Effector CD8-positive, alpha-beta T cell (primary cell): ENCODE results near the gene ALS2.
"Not testable (repeated sequence)": the region's sequence is repeated elsewhere in the genome, so short reads cannot be mapped to it uniquely, and the experiment has no call there.

Experiments used
- DNase-seq: peaks from one replicate; lab custom pipeline; 2025; lab: John Stamatoyannopoulos, UW

ALS2 gene

DNA sequence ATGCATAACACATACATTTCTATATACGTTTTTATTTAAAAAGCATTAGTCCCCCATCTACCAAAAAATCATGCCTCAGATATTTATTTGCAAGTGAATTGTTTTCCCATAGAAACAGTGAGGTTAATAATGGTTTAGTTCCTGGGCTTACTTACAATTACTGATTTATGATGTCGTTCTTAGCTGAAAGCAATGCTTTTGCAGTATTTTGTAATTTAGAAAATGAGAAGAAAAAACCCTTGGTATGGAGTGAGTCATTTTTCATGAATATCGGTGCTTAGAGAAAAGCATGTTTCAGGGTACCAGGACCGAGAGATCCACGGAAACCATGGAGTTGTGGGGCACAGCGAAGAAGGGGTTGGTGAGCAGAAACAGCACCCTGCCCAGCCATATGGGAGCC lies 13.6 kb upstream of the ALS2 start:
- no peak for DNase-seq

GRCh38 chr2:201793631-201794030 lies 12.9 kb upstream of the ALS2 start:
- no peak for DNase-seq

- no peak for DNase-seq
These were observed 10.3 kb upstream of the ALS2 start for GRCh38 chr2:201790989-201791388.

DNA sequence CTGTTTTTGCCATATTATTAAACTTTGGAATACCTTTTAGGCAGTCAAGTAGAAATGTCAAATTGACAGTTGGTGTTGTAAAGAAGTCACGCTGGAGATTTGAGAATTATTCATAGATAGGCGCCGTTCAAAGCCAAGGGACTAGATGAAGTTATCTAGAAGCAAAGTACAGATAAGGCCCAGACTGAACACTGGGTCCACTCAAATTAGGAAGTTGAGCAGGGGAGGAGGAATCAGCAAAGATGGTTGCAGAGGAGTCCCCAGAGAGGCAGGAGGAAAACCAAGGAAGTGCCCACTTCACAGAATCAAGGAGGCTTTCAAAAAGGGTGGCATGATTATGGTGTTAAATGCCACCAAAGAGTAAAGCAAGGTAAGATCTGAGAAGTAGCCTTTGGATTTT lies 9.6 kb upstream of the ALS2 start:
- DNase-seq = no peak

GRCh38 chr2:201789395-201789794 lies 8.7 kb upstream of the ALS2 start:
- DNase-seq = no peak

DNA sequence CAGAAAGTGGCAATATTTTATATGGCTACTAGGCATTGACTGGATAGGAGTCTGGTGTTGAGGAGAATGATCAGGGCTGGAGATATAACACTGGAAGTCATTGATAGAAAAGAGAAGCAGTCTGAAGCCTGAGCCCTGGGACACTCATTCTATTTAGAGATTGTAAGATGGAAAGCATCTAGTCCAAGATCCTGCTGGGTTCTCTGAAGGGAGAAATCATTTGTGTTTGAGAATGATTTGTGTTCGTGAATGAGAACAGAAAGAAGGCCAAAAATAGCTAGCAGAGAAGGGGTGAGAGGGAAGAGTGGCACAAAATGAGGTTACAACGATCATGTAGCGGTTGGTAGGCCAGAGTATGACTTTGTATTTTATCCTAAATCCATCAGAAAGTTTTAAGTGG lies 7.6 kb upstream of the ALS2 start:
- no peak for DNase-seq

GRCh38 chr2:201786471-201786870 lies 5.7 kb upstream of the ALS2 start:
- DNase-seq = no peak

- DNase-seq = no peak
These were observed 4.4 kb upstream of the ALS2 start for GRCh38 chr2:201785135-201785534.

- no peak for DNase-seq
These were observed 3.8 kb upstream of the ALS2 start for GRCh38 chr2:201784563-201784962.

DNA sequence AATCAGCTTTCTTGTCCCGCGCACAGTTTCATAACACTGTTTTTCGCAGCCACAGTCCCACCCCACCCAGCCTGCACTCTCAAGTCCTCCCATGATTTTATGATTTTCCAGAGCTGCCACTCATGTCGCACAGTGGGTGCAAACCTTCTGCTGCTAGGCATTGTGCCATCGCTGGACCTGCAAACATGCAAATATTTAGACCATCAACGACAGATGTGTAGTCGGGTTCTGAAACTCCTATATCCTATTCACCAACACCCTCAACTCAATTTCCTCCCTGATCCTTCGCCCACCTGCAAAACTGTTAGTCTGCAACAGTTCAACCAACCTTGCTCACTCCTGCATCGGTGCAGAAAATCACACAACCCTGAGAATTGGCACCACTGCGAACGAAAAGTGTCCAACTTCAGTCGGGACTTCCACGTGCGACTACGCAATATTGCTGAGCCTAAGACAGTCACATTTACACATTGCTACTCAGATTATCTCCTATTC lies 871 bp upstream of the ALS2 start:
- DNase-seq = no peak

DNA sequence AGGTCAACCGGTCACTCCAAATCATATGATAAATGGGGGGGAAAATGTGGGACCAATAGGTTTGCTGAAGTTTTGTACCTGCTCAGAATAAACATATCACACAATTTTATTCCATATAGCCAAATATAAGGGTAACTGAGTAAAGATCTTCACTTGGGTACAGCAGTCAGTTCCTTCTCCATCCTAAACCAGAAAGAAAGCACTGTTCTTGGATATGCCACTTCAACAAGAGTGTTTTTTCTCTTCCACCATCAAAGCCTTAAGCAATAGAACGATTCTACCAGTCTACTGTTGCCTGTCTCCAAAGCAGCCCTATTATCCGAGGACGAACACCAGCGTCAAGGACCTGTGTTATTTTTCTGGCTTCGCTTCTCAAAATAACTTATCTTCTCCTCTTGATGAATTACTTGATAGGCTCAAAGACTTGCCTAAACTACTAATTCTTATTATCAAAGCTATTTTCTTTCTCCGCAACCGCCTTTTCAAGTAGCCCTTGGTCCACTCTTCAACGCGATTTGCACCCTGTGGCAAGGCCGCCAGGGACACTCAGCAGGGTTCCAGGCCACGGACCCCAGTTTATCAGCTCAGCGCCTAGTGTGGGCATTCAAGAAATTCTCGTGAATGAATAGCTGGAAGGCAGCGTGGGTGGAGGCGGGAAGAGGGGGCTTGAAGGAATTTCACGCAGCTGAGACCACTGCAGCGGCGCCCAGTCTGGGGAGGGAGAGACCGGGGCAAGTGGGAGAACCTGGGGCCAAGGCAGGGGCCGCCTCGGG lies 646 bp downstream of the ALS2 start:
- DNase-seq = no peak

DNA sequence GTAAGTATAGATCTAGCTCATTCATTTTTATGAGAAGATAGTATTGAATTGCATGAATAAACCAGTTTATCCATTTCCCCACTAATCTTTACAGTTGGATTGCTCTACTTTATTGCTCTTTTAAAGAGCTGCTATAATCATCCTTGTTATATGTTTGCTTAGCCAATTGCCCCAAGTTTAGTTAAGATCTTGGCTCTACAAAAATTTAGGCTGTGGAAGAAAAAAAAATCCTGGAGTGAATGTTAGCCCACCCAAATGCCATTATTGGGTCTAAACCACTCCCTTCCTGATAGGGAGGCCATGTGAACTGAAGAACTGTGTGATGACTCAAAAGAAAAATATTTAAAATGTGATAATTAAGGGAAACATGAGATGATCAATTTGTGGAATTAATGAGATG lies 2.9 kb downstream of the ALS2 start:
- no peak for DNase-seq

DNA sequence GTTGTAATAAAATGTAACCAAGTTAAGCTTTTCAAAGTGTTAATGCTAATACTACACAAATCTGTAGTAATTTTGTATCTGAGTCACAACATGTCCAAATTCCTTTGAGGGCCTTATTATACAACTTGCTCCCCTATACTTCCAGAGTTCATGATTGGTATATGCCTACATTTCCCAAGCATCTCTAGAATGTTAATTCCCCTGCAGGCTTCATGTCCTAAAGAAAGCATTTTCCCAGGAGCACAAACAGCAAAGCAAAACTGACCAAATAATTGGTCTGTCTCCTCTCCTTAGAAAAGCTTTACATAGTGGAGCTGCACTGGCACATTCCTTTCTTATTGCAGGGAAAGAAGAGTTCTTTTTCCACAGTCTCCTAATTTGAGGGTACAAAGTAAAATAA lies 3.7 kb downstream of the ALS2 start:
- DNase-seq = no peak

DNA sequence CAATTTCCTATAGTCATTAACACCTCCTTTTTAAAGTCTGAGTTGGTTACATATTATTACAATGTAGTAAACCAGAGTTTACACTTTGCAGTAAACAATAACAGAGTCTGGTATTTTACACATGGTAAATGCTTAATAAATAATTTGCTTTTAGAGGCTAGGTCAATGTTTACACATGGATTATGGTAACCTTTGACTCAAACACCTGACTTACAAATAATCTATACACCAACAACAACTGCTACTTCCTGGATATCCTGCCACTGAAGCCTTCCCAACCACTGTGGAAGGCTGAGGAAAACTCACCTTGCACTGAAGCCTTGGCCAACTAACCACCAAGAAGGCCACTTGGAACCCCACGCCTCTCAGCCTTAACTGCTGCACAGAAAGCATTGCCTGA lies 5.4 kb downstream of the ALS2 start:
- DNase-seq = no peak

GRCh38 chr2:201774546-201774945 lies 6.2 kb downstream of the ALS2 start:
- DNase-seq = no peak

DNA sequence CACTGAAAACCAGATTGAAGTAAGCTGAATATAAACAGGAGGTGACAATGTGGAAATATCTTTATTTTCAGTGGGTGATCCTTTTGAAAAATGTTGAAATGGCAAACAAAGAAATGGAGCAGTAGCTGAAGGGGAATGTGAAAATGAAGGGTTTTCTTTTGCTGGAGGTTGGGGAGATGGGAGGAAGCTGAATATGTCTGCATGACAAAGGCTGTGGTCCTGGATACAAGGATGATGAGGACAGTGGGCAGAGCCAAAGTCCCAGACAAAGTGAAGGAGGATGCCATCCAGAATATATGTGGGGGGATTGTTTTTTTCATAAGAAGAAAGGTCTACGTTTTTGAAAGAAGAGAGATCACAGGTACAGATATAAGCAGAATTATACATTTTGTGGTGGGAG lies 6.7 kb downstream of the ALS2 start:
- DNase-seq = no peak

DNA sequence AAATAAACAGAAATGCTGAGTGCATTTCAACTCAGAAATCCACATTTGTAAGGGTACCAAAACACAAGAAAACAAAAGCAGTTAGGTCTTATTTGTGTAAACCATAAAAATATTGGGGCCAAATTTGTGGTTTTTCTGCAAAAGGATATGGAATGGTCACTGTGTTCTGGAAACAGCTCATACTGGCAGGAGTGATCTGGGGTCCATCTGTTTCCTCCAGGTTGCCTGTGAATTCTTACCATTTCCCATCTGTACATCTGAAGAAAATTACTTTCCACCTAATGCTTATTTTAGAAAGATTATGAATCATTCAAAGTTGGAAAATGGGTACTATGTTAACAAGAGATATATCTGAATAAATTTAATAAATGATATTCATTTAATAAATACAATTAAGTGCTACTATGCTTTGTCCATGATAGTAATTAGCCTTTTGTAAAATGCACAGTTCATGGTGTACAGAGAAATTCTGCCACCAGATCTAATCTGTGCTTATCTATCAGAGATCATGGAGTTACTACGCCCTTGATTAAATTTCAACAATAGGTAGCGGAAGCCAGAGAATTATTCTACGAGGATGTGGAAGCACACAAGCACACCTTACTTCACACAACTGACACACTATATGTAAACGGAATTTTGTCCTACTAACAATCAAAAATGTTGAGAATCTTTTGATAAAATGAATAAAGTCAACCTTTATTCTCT lies 10.9 kb downstream of the ALS2 start:
- DNase-seq = no peak

- DNase-seq = no peak
These were observed 11.8 kb downstream of the ALS2 start for GRCh38 chr2:201768918-201769317.

DNA sequence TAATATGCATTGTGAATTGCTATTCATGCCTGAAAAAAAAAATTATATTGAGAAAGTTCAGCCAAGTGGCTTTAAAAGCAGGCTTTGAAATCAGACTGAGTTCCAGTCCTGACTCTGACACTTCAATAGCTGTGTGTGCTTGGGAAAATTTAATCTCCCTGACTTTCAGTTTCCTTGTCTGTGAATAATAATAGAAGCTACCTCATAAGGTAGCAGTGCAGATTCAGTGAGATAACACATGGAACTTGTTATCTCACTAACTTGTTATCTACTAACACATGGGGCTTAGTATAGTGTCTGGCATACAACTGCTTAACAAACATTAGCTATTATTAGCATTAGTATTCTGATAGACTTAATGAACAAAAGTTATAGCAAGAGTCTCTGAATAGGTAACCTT lies 14.9 kb downstream of the ALS2 start:
- DNase-seq = no peak

DNA sequence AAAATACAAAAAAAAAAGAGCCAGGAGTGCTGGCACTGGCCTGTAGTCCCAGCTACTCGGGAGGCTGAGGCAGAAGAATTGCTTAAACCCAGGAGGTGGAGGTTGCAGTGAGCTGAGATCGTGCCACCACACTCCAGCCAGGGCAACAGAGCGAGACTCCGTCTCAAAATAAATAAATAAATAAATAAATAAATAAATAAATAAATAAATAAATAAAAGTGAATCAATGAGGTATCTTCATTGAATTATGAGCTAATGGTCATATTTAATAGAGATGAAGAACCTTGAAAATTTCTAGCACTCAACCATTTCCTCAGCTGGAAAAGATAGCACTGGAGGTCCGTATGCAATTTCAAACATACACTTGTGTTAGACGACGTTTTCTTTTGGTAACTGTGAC lies 16.3 kb downstream of the ALS2 start:
- not testable (repeated sequence) for DNase-seq

DNA sequence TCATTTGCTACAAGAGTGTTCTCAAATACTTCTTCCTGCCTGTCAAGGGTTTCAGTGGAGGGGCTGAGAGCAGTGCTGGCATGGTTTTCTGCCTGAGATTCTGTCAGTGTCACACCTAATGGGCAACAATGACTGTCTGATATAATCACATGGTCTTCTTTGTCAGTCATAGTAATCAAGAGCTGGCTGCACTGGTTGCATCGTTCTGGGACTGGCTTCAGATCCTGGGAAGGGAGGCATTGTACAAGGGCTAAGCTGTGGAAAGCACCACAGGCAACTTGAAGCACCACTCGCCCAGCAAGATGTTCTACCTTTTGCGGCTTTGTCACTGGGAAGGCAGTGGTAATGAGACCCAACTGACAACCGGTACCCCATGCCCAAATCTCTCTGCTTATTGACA lies 19.6 kb downstream of the ALS2 start:
- DNase-seq = no peak

GRCh38 chr2:201759567-201759966 lies 21.2 kb downstream of the ALS2 start:
- no peak for DNase-seq

- no peak for DNase-seq
These were observed 21.9 kb downstream of the ALS2 start for GRCh38 chr2:201758873-201759272.

DNA sequence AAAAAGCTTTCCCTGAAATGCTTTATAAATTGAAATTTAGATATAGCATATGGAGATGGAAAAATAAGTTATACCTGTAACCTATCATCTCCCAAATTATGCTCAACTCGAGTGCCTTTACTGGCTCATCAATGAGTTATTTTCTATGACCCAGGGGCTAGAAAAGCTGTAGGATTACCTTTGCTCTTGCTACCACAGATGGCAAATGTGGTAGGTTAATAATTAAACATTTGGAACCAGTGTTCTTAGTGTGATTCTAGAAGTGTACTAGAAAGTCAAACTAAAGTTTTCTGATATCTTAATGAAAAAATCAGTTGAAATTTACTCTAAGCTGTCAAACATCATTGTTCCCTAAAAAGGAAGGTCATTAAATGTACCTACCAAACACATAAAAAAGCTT lies 22.5 kb downstream of the ALS2 start:
- no peak for DNase-seq
